Lower leg skin (tissue), 4 donors: ENCODE measurements around the gene NCEH1. TPM values are rescaled to one million over a fixed set of nuclear protein-coding genes. Genes with fewer than 3 reads are reported as not detected.

Experiments
- DNase-seq, 2 donors: peaks; one replicate each; pipeline ENCODE4 v3.0.0-alpha.2; 2019; ENCODE audit warnings: low spot score in 2 of 2
- H3K4me3 ChIP-seq: fragments of 200-600 bp; sonication (generic); 2 replicates; pipeline ENCODE4 v1.5.1; 2017; ENCODE audit warnings: mild to moderate bottlenecking, low read depth; ENCODE audit not compliant: poor library complexity, severe bottlenecking
- CTCF ChIP-seq, 3 donors: fragments of 450-650 bp; IDR thresholded peaks; one replicate each; pipeline ENCODE4 v1.5.1; 2016; ENCODE audit warnings: antibody characterized with exemption in 3 of 3, mild to moderate bottlenecking in 3 of 3, moderate library complexity in 2 of 3
- POLR2A ChIP-seq, 2 donors: fragments of 450-650 bp; IDR thresholded peaks; one replicate each; pipeline ENCODE4 v1.6.1; 2016 to 2017; ENCODE audit warnings: antibody characterized with exemption in 2 of 2, mild to moderate bottlenecking in 1 of 2, moderate library complexity in 1 of 2
- WGBS, 2 donors: methylation state at CpG; one replicate each; pipeline ENCODE4 v1.1.5; 2018; 5-methylcytosine and 5-hydroxymethylcytosine counted together
- intact Hi-C: fragments of 100-400 bp; cut with DNase I; formaldehyde crosslinking; loops from one replicate; pipeline ENCODE4 v1.15.0; 2023; ENCODE audit warnings: low total_unique reads
- total RNA-seq, 4 donors: library from RNA; depleted of rRNA; stranded (reverse); fragments of >200 nt; gene quantifications; one replicate each; pipeline ENCODE4 v1.1.0, GENCODE V29; 2016

NCEH1 gene
- total RNA-seq, 4 donors from 2014 or later, result 2.1 to 7.8 (median 6.3) TPM

- intact Hi-C loops, result no loop called here
- no peak overlapping the region for H3K4me3 ChIP-seq
- no peak for DNase-seq
- TF ChIP-seq POLR2A (IDR thresholded peaks at IDR 0.05) (no peak), CTCF (IDR thresholded peaks at IDR 0.05) (no peak)
- WGBS, 2 donors, result 83 to 88% methylated on average over 2 of the region's 2 CpGs
Measured at GRCh38 chr3:172692751-172693338, 18.0 kb downstream of the NCEH1 start.

- no peak for DNase-seq
- intact Hi-C loops, result no loop called here
- TF ChIP-seq POLR2A (IDR thresholded peaks at IDR 0.05) (no peak), CTCF (IDR thresholded peaks at IDR 0.05) (no peak)
- H3K4me3 ChIP-seq, result no peak overlapping the region
- 90 to 98% methylated on average over 1 of the region's 1 CpG for WGBS, 2 donors
Measured at GRCh38 chr3:172690936-172691335, 19.9 kb downstream of the NCEH1 start.

- no peak overlapping the region for H3K4me3 ChIP-seq
- DNase-seq, result no peak
- TF ChIP-seq POLR2A (IDR thresholded peaks at IDR 0.05) (no peak), CTCF (IDR thresholded peaks at IDR 0.05) (no peak)
- intact Hi-C loops, result no loop called here
- WGBS, 2 donors, result 86 to 98% methylated on average over 4 of the region's 4 CpGs
Measured at GRCh38 chr3:172688588-172688987, 22.3 kb downstream of the NCEH1 start.

- WGBS, 2 donors, result 51 to 61% methylated on average over 3 of the region's 3 CpGs
- no peak overlapping the region for H3K4me3 ChIP-seq
- intact Hi-C loops, result no loop called here
- no peak for TF ChIP-seq POLR2A (IDR thresholded peaks at IDR 0.05)
- TF ChIP-seq CTCF (IDR thresholded peaks at IDR 0.05), result no peak
- no peak for DNase-seq
Measured at GRCh38 chr3:172687501-172687900, 23.4 kb downstream of the NCEH1 start.

GRCh38 chr3:172685331-172686214 lies 25.3 kb downstream of the NCEH1 start:
- H3K4me3 ChIP-seq, result no peak overlapping the region
- no peak for DNase-seq
- 40 to 46% methylated on average over 7 of the region's 7 CpGs for WGBS, 2 donors
- no peak for TF ChIP-seq POLR2A (IDR thresholded peaks at IDR 0.05)
- TF ChIP-seq CTCF (IDR thresholded peaks at IDR 0.05), result no peak
- intact Hi-C loops, result no loop called here
